HepG2 (cell line): ENCODE data around the gene UQCR11. TPM values are rescaled to one million over a fixed set of nuclear protein-coding genes. Genes with fewer than 3 reads are reported as not detected.

ENCODE experiments used
- CREB3 ChIP-seq: sonication (generic); formaldehyde crosslinking; IDR thresholded peaks from 2 replicates; pipeline ENCODE4 v1.5.0; 2020; ENCODE audit warnings: missing genetic modification reagents
- CSRNP1 ChIP-seq: sonication (generic); formaldehyde crosslinking; IDR thresholded peaks from 2 replicates; pipeline ENCODE4 v1.8.1; 2023; ENCODE audit warnings: mild to moderate bottlenecking, missing genetic modification reagents
- DR1 ChIP-seq: sonication (generic); formaldehyde crosslinking; IDR thresholded peaks from 2 replicates; pipeline ENCODE4 v1.8.0; 2021; ENCODE audit warnings: mild to moderate bottlenecking, missing genetic modification reagents, inconsistent platforms
- RBAK ChIP-seq: sonication (generic); formaldehyde crosslinking; IDR thresholded peaks from 2 replicates; pipeline ENCODE4 v1.5.1; 2020; ENCODE audit warnings: mild to moderate bottlenecking, missing genetic modification reagents
- SIX4 ChIP-seq: sonication (generic); formaldehyde crosslinking; IDR thresholded peaks from 2 replicates; pipeline ENCODE4 v1.4.0; 2020; ENCODE audit warnings: missing genetic modification reagents
- SOX5 ChIP-seq: IDR thresholded peaks from 2 replicates; pipeline ENCODE4 v1.6.1; 2016; ENCODE audit warnings: borderline replicate concordance
- ZBTB10 ChIP-seq: sonication (generic); formaldehyde crosslinking; IDR thresholded peaks from 2 replicates; pipeline ENCODE4 v1.4.0; 2020; ENCODE audit warnings: missing genetic modification reagents, borderline replicate concordance
- ZC3H13 ChIP-seq: sonication (generic); formaldehyde crosslinking; IDR thresholded peaks from 2 replicates; pipeline ENCODE4 v1.8.1; 2023; ENCODE audit warnings: mild to moderate bottlenecking, missing genetic modification reagents, moderate library complexity
- ZNF224 ChIP-seq: sonication (generic); formaldehyde crosslinking; IDR thresholded peaks from 2 replicates; pipeline ENCODE4 v1.5.0; 2020; ENCODE audit warnings: mild to moderate bottlenecking, missing genetic modification reagents
- ZNF235 ChIP-seq: sonication (generic); formaldehyde crosslinking; IDR thresholded peaks from 2 replicates; pipeline ENCODE4 v1.8.1; 2023; ENCODE audit warnings: mild to moderate bottlenecking, missing genetic modification reagents, borderline replicate concordance
- ZNF264 ChIP-seq: sonication (generic); formaldehyde crosslinking; IDR thresholded peaks from 2 replicates; pipeline ENCODE4 v1.4.0; 2020; ENCODE audit warnings: missing genetic modification reagents
- ZNF275 ChIP-seq: sonication (generic); formaldehyde crosslinking; IDR thresholded peaks from 2 replicates; pipeline ENCODE4 v1.8.0; 2022; ENCODE audit warnings: missing genetic modification reagents, mild to moderate bottlenecking, inconsistent platforms, borderline replicate concordance
- ZNF558 ChIP-seq: sonication (generic); formaldehyde crosslinking; IDR thresholded peaks from 2 replicates; pipeline ENCODE4 v1.9.0; 2022; ENCODE audit warnings: mild to moderate bottlenecking, missing genetic modification reagents, borderline replicate concordance
- polyA plus RNA-seq, 8 experiments: library from polyadenylated mRNA; depleted of rRNA in 3 of 8; stranded (reverse) in 7 of 8; unstranded in 1 of 8; fragments of >200 nt; fragmentation: Illumina TruSeq in 4 of 8; extraction: Trizol in 4 of 8; gene quantifications; 2 replicates each; pipeline versions ENCODE4 v1.2.1 to v1.2.3, GENCODE V29; 2011 to 2016; ENCODE audit warnings: low read depth in 4 of 8, missing spikeins in 1 of 8, mixed read lengths in 1 of 8; ENCODE audit not compliant: insufficient read depth in 1 of 8
- total RNA-seq, 5 experiments: library from RNA; depleted of rRNA; stranded (reverse); fragments of >200 nt; fragmentation: Illumina TruSeq; extraction: Trizol; gene quantifications; 2 replicates each; pipeline ENCODE4 v1.2.3, GENCODE V29; 2016; ENCODE audit warnings: low read depth in 1 of 5

The UQCR11 gene
- total and polyA plus RNA-seq, 2 of the 13 experiments (the other 11 are each of a cell fraction or from before 2014, with no cell fraction given) = 125 to 214 TPM

- TF ChIP-seq ZBTB10 (no peak), CREB3 (CRISPR knock-in tag) (no peak), ZNF558 (CRISPR knock-in tag) (no peak; the same call in 1 of the 2 replicates), ZNF275 (CRISPR knock-in tag) (no peak; the same call in 1 of the 2 replicates), DR1 (CRISPR knock-in tag) (no peak; the same call in 1 of the 2 replicates), SOX5 (CRISPR knock-in tag) (no peak), ZNF264 (peak; percentile 77), ZNF235 (CRISPR knock-in tag) (no peak), SIX4 (CRISPR knock-in tag) (no peak), ZNF224 (CRISPR knock-in tag) (0 out of 2 replicates have a peak, but pooled peaks have one; percentile 49), RBAK (CRISPR knock-in tag) (no peak), CSRNP1 (no peak), ZC3H13 (no peak; the same call in 1 of the 2 replicates)
Measured at GRCh38 chr19:1605236-1606137, at the start of gene UQCR11 (continued).
